GM12878 (cell line): ENCODE results near the gene ZNF48. TPM values are rescaled to one million over a fixed set of nuclear protein-coding genes. Genes with fewer than 3 reads are reported as not detected.

Experiments
- ATAC-seq: fragments of 200-7000 bp; cut with Tn5 transposase; 3 replicates; pipeline ENCODE4 v1.9.1; 2020; ENCODE audit warnings: mild to moderate bottlenecking, moderate library complexity
- BruUV-seq: library from RNA; stranded (reverse); fragments of 400-500 nt; replicated peaks from 2 replicates; lab custom pipeline; 2021; lab: Mats Ljungman, UMichigan
- CTCF ChIA-PET: fragments of 300-600 bp; sonication (Branson Sonifier 250); formaldehyde crosslinking; extraction: SDS; loops from one replicate; lab custom pipeline; 2021; ENCODE audit warnings: inconsistent platforms; lab: Yijun Ruan, JAX
- POLR2A ChIA-PET: fragments of 350-600 bp; formaldehyde crosslinking; extraction: SDS; loops from one replicate; lab custom pipeline; 2021; ENCODE audit warnings: inconsistent platforms; lab: Charles Lee
- RAD21 ChIA-PET: fragments of 300-600 bp; sonication (Branson Sonifier 250); formaldehyde crosslinking; loops from one replicate; lab custom pipeline; 2023; ENCODE audit warnings: antibody characterized with exemption; ENCODE audit not compliant: unreplicated experiment; lab: Charles Lee
- SMC1A ChIA-PET: fragments of 300-600 bp; sonication (Branson Sonifier 250); formaldehyde crosslinking; loops from one replicate; lab custom pipeline; 2023; ENCODE audit not compliant: unreplicated experiment, uncharacterized antibody; lab: Charles Lee
- DNase-seq: peaks from one replicate; pipeline ENCODE4 v3.0.0-alpha.2; 2011; ENCODE audit warnings: low read depth, low spot score
- FAIRE-seq: peaks from 3 replicates; lab custom pipeline; 2011; peaks lifted over from hg19 to GRCh38; lab: Jason Lieb, UNC
- H2AFZ ChIP-seq: 2 replicates; pipeline ENCODE4 v1.6.0; 2011; ENCODE audit warnings: low read depth, low read length, control low read depth; ENCODE audit not compliant: control insufficient read depth
- H3K27ac ChIP-seq: 2 replicates; pipeline ENCODE4 v1.5.1; 2011; ENCODE audit warnings: control low read depth; ENCODE audit not compliant: control insufficient read depth, insufficient read depth
- H3K27me3 ChIP-seq, 2 experiments: replicated peaks in 1 of 2; 2 replicates each; pipeline versions ENCODE4 v1.6.0 to v1.6.1; 2011; ENCODE audit warnings: low read length in 1 of 2; ENCODE audit not compliant: control insufficient read depth in 2 of 2, insufficient read depth in 2 of 2
- H3K36me3 ChIP-seq, 2 experiments: 2 replicates each; pipeline ENCODE4 v1.5.1; 2011; ENCODE audit warnings: low read length in 1 of 2; ENCODE audit not compliant: control insufficient read depth in 2 of 2, insufficient read depth in 2 of 2
- H3K4me1 ChIP-seq: 2 replicates; pipeline ENCODE4 v1.6.1; 2011; ENCODE audit warnings: mild to moderate bottlenecking, low read length, moderate library complexity, mixed read lengths; ENCODE audit not compliant: control insufficient read depth, insufficient read depth
- H3K4me2 ChIP-seq: 2 replicates; pipeline ENCODE4 v1.6.0; 2011; ENCODE audit warnings: control low read depth; ENCODE audit not compliant: control insufficient read depth, insufficient read depth
- H3K4me3 ChIP-seq: fragments of 200-600 bp; sonication (generic); 2 replicates; pipeline ENCODE4 v1.5.1; 2016
- H3K79me2 ChIP-seq: 2 replicates; pipeline ENCODE4 v1.6.0; 2011; ENCODE audit warnings: low read length; ENCODE audit not compliant: control insufficient read depth, insufficient read depth
- H3K9ac ChIP-seq: 2 replicates; pipeline ENCODE4 v1.8.0; 2011; ENCODE audit warnings: low read length, control low read depth, mixed read lengths; ENCODE audit not compliant: control insufficient read depth, insufficient read depth
- H3K9me3 ChIP-seq: replicated peaks from 3 replicates; pipeline ENCODE4 v1.5.1; 2011; ENCODE audit warnings: mild to moderate bottlenecking, low read length; ENCODE audit not compliant: control insufficient read depth, insufficient read depth
- H4K20me1 ChIP-seq: 2 replicates; pipeline ENCODE4 v1.6.0; 2011; ENCODE audit not compliant: control insufficient read depth, insufficient read depth
- CTCF ChIP-seq, 3 experiments: IDR thresholded peaks in 2 of 3; conservative IDR thresholded peaks in 1 of 3; 2 replicates each; pipeline ENCODE4 v1.5.1; 2011; ENCODE audit warnings: low read depth in 3 of 3, low read length in 3 of 3, mild to moderate bottlenecking in 3 of 3, control low read depth in 2 of 3, moderate library complexity in 2 of 3, inconsistent platforms in 1 of 3, mixed read lengths in 1 of 3; ENCODE audit not compliant: control insufficient read depth in 2 of 3, insufficient read depth in 1 of 3; ENCODE audit errors: extremely low read depth in 1 of 3
- NR2C1 ChIP-seq: fragments of 450-650 bp; IDR thresholded peaks from 2 replicates; pipeline ENCODE4 v1.6.1; 2017; ENCODE audit warnings: antibody characterized with exemption, mild to moderate bottlenecking, moderate library complexity
- WRNIP1 ChIP-seq: IDR thresholded peaks from 2 replicates; pipeline ENCODE4 v1.6.1; 2011; ENCODE audit warnings: low read depth, low read length, improper control_type of control experiment, borderline replicate concordance
- ZBTB4 ChIP-seq: fragments of 450-650 bp; formaldehyde crosslinking; IDR thresholded peaks from 2 replicates; pipeline ENCODE4 v1.4.0; 2022; ENCODE audit warnings: mild to moderate bottlenecking, moderate library complexity
- ZBTB40 ChIP-seq: fragments of 450-650 bp; IDR thresholded peaks from 2 replicates; pipeline ENCODE4 v1.6.1; 2016; ENCODE audit warnings: mild to moderate bottlenecking, moderate library complexity, borderline replicate concordance
- WGBS: methylation state at CpG from one replicate; pipeline ENCODE4 v1.1.6; 2016; ENCODE audit warnings: low lambda C conversion rate; ENCODE audit not compliant: insufficient replicate concordance, insufficient coverage; ENCODE audit errors: missing lambda C conversion rate; 5-methylcytosine and 5-hydroxymethylcytosine counted together
- in situ Hi-C: fragments of 300-500 bp; cut with MboI; formaldehyde crosslinking; loops from 9 replicates; pipeline ENCODE4 v1.14.3; 2018; ENCODE audit warnings: mixed read lengths
- intact Hi-C: fragments of 100-400 bp; cut with micrococcal nuclease; formaldehyde crosslinking; loops from one replicate; pipeline ENCODE4 v1.14.2; 2022; ENCODE audit not compliant: unreplicated experiment
- polyA plus RNA-seq, 11 experiments: library from polyadenylated mRNA; depleted of rRNA in 4 of 11; unstranded in 6 of 11; stranded (reverse) in 5 of 11; fragments of >200 nt; fragmentation: Nextera tagmentation in 4 of 11; fragmentation: Illumina TruSeq in 1 of 11; extraction: Ambion mirVana in 4 of 11; extraction: Trizol in 1 of 11; gene quantifications; 1 replicate in 1 of 11; 2 replicates in 10 of 11; pipeline versions ENCODE4 v1.2.1 to v1.2.3, GENCODE V29; 2011 to 2016; ENCODE audit warnings: inconsistent platforms in 2 of 11, missing spikeins in 2 of 11, low read depth in 1 of 11
- total RNA-seq, 4 experiments: library from RNA; depleted of rRNA in 3 of 4; stranded (reverse); fragments of >200 nt in 3 of 4; fragmentation: Illumina TruSeq in 1 of 4; extraction: Trizol in 1 of 4; gene quantifications; 2 replicates each; pipeline versions ENCODE4 v1.2.1 to v1.2.3, GENCODE V29; 2013 to 2021
- TF ChIP-seq, protein P1 (sequence below): fragments of 450-650 bp; IDR thresholded peaks from 2 replicates; pipeline ENCODE4 v1.6.1; 2017; ENCODE audit warnings: low read depth, mild to moderate bottlenecking, moderate library complexity

ZNF48 gene
- total and polyA plus RNA-seq, 10 of the 15 experiments (the other 5 are each of a cell fraction or from before 2014, with no cell fraction given), result 0.14 to 12.0 (median 4.2) TPM

DNA sequence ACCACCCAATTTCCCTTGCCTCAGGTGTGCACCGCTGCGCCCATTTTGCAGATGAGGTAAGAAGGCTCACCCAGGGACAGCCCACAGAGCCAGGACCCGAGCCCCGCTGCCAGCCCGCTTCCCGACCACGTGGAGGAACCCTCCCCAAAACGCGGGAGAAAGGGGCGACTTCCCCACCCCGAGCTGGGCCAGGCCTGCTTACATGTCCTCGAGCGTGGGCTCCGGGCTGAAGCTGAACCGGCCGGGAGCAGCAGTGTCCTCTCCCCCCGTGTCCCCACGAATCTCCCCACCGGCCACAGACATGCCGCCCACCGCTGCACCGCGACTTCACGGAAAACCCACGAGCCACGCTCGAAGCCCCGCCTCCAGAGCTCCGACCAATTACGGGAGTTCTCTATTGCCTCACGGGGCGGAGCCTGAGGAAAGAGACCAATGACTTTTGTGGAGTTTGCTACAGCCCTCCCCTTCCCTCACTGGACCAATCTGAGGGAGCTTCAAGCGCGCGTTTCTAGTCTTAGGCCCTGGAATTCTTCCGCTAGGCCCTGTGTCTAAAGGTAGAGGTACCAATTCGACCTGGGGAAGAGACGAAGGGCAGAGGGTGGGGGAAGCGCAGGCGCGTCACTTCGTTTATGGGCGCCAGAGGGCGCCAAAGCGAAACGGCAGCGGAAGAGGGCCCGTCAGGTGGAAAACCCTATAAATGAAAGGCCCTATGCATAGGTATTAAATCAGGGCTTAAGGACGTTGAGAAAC lies 34.6 kb downstream of the ZNF48 start, which contains the start of gene DCTPP1 (continued):
- no peak; the same call in 1 of the 2 replicates for TF ChIP-seq ZBTB40
- no peak for TF ChIP-seq NR2C1

- BruUV-seq, result TSS peak; percentile 90
- TF ChIP-seq CTCF (IDR thresholded peaks at IDR 0.05 in 2 of 3, conservative IDR thresholded peaks at IDR 0.05 in 1 of 3; ENCODE audit: control insufficient read depth in 2 of 3, extremely low read depth in 1 of 3, insufficient read depth in 1 of 3, low read depth in 3 of 3, low read length in 3 of 3) (peak in 1 of 3 experiments; percentile 22; a peak in 1 of 6 replicates), WRNIP1 (no peak), ZBTB4 (no peak)
- TF ChIP-seq, protein P1, sequence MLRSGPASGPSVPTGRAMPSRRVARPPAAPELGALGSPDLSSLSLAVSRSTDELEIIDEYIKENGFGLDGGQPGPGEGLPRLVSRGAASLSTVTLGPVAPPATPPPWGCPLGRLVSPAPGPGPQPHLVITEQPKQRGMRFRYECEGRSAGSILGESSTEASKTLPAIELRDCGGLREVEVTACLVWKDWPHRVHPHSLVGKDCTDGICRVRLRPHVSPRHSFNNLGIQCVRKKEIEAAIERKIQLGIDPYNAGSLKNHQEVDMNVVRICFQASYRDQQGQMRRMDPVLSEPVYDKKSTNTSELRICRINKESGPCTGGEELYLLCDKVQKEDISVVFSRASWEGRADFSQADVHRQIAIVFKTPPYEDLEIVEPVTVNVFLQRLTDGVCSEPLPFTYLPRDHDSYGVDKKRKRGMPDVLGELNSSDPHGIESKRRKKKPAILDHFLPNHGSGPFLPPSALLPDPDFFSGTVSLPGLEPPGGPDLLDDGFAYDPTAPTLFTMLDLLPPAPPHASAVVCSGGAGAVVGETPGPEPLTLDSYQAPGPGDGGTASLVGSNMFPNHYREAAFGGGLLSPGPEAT, result no peak; the same call in 1 of the 2 replicates
These were observed 35.3 kb downstream of the ZNF48 start for GRCh38 chr16:30430428-30430970.

More at GRCh38 chr16:30430428-30430970, 35.3 kb downstream of the ZNF48 start:
- ATAC-seq (peak; percentile 47), DNase-seq (no peak), FAIRE-seq (no peak)
- Histone ChIP-seq H3K9me3 (no peaks in the 10 kb centered on the region), H2AFZ (peak overlapping the region; percentile 95), H3K27ac (peak overlapping the region; percentile 81), H3K4me2 (peak overlapping the region; percentile 78), H3K4me3 (no peak overlapping the region), H3K79me2 (peaks cover 21% of the 10 kb centered on the region), H4K20me1 (no peaks in the 10 kb centered on the region), H3K9ac (peak overlapping the region; percentile 54; the same call in 1 of the 2 replicates), H3K36me3 (no peaks in the 10 kb centered on the region; a peak in 2 of 4 replicates), H3K4me1 (peaks cover 13% of the 10 kb centered on the region), H3K27me3 (no peaks in the 10 kb centered on the region)
- CTCF ChIA-PET, result interaction anchor here (0.6 to 5.0 kb wide), 48 partner anchors 9 to 339 kb away, joined by 3 to 89 read pairs (median 8); partner anchors contain the start of genes FBRS, ITGAL, SEPHS2 and TBC1D10B
- SMC1A ChIA-PET, result interaction anchor here (0.9 to 6.1 kb wide), 40 partner anchors 8 to 338 kb away, joined by 3 to 64 read pairs (median 5); partner anchors contain the start of genes ITGAL, TBX6, ZNF48 and ZNF689
- intact Hi-C loops, result loop anchor here (1.0 to 2.0 kb wide), 6 partner anchors 28 to 199 kb away; partner anchors contain the start of genes ZNF747 and ZNF768
- RAD21 ChIA-PET, result interaction anchor here (0.8 to 3.9 kb wide), 42 partner anchors 9 to 339 kb away, joined by 3 to 129 read pairs (median 9); partner anchors contain the start of genes ITGAL, PRR14, SEPHS2 and TBC1D10B
- POLR2A ChIA-PET, result interaction anchor here (0.5 to 2.0 kb wide), 28 partner anchors 8 to 229 kb away, joined by 3 to 23 read pairs (median 4); partner anchors contain the start of genes FBRS, ITGAL, TBC1D10B and ZNF689
- in situ Hi-C loops, result no loop called here
- 64% methylated on average over 19 of the region's 19 CpGs for WGBS
